PC-3 (cell line): Measurements from ENCODE around the gene SERPINB11. TPM values are rescaled to one million over a fixed set of nuclear protein-coding genes. Genes with fewer than 3 reads are reported as not detected.

Source experiments
- ATAC-seq: fragments of 200-7000 bp; cut with Tn5 transposase; 2 replicates; pipeline ENCODE4 v1.9.1; 2020; ENCODE audit warnings: mild to moderate bottlenecking, moderate library complexity
- BruUV-seq: library from RNA; stranded (reverse); fragments of 400-500 nt; replicated peaks from 2 replicates; lab custom pipeline; 2021; lab: Mats Ljungman, UMichigan
- CTCF ChIA-PET: fragments of 300-600 bp; sonication (Branson Sonifier 250); formaldehyde crosslinking; loops from one replicate; lab custom pipeline; 2022; ENCODE audit warnings: antibody characterized with exemption; lab: Charles Lee
- POLR2A ChIA-PET: fragments of 300-600 bp; sonication (Branson Sonifier 250); formaldehyde crosslinking; loops from one replicate; lab custom pipeline; 2022; ENCODE audit warnings: antibody characterized with exemption; ENCODE audit not compliant: unreplicated experiment; lab: Charles Lee
- DNase-seq: peaks from one replicate; pipeline ENCODE4 v3.0.0-alpha.2; 2015
- H2AFZ ChIP-seq: fragments of 300-600 bp; sonication (generic); 2 replicates; pipeline ENCODE4 v1.6.0; 2016; ENCODE audit warnings: antibody characterized with exemption, low read length
- H3F3A ChIP-seq: fragments of 300-600 bp; sonication (generic); one replicate; pipeline ENCODE4 v1.6.0; 2017; ENCODE audit warnings: antibody characterized with exemption, low read length, control low read depth, mild to moderate bottlenecking; ENCODE audit not compliant: unreplicated experiment
- H3K27ac ChIP-seq: fragments of 300-600 bp; sonication (generic); 2 replicates; pipeline ENCODE4 v1.5.1; 2016; ENCODE audit warnings: mild to moderate bottlenecking, low read length
- H3K27me3 ChIP-seq: fragments of 300-600 bp; sonication (generic); 2 replicates; pipeline ENCODE4 v1.6.1; 2016; ENCODE audit warnings: low read length, mixed read lengths
- H3K36me3 ChIP-seq: fragments of 300-600 bp; sonication (generic); 2 replicates; pipeline ENCODE4 v1.6.1; 2016; ENCODE audit warnings: low read depth, mixed run types, low read length, mixed read lengths
- H3K4me1 ChIP-seq: fragments of 300-600 bp; sonication (generic); 2 replicates; pipeline ENCODE4 v1.5.1; 2016; ENCODE audit warnings: low read length; ENCODE audit not compliant: insufficient read depth
- H3K4me2 ChIP-seq: fragments of 300-600 bp; sonication (generic); 2 replicates; pipeline ENCODE4 v1.6.0; 2016; ENCODE audit warnings: low read length
- H3K4me3 ChIP-seq: fragments of 300-600 bp; sonication (generic); 2 replicates; pipeline ENCODE4 v1.5.1; 2016; ENCODE audit warnings: mild to moderate bottlenecking, low read length, mixed read lengths
- H3K79me2 ChIP-seq: fragments of 300-600 bp; sonication (generic); 2 replicates; pipeline ENCODE4 v1.6.1; 2017; ENCODE audit warnings: low read length, mixed read lengths
- H3K9ac ChIP-seq: fragments of 300-600 bp; sonication (generic); 2 replicates; pipeline ENCODE4 v1.6.0; 2016; ENCODE audit warnings: mild to moderate bottlenecking, low read length
- H3K9me2 ChIP-seq: fragments of 300-600 bp; sonication (generic); replicated peaks from 2 replicates; pipeline ENCODE4 v1.6.1; 2016; ENCODE audit warnings: mixed run types, low read length, mixed read lengths
- H3K9me3 ChIP-seq: fragments of 300-600 bp; sonication (generic); 2 replicates; pipeline ENCODE4 v1.6.1; 2016; ENCODE audit warnings: low read length, mixed read lengths
- H4K20me1 ChIP-seq: fragments of 300-600 bp; sonication (generic); 2 replicates; pipeline ENCODE4 v1.6.1; 2016; ENCODE audit warnings: low read length, mixed read lengths
- CTCF ChIP-seq: fragments of 300-600 bp; sonication (generic); conservative IDR thresholded peaks from 2 replicates; pipeline ENCODE4 v1.5.1; 2017; ENCODE audit warnings: antibody characterized with exemption, low read depth, mild to moderate bottlenecking, low read length
- EZH2 ChIP-seq: fragments of 300-600 bp; sonication (generic); IDR thresholded peaks from one replicate; pipeline ENCODE4 v1.6.1; 2017; ENCODE audit warnings: antibody characterized with exemption, mild to moderate bottlenecking, low read length; ENCODE audit not compliant: unreplicated experiment
- EZH2phosphoT487 ChIP-seq: fragments of 300-600 bp; sonication (generic); IDR thresholded peaks from 2 replicates; pipeline ENCODE4 v1.6.1; 2018; ENCODE audit warnings: mild to moderate bottlenecking, antibody characterized with exemption, low read length, borderline replicate concordance
- intact Hi-C: fragments of 100-400 bp; cut with micrococcal nuclease; formaldehyde crosslinking; loops from 2 replicates; pipeline ENCODE4 v1.9.0; 2023
- total RNA-seq: library from RNA; depleted of rRNA; stranded (reverse); fragments of >200 nt; gene quantifications from 2 replicates; pipeline ENCODE4 v1.2.3, GENCODE V29; 2014

SERPINB11 gene
- total RNA-seq, 1 experiment from 2014 or later, result not detected

DNA sequence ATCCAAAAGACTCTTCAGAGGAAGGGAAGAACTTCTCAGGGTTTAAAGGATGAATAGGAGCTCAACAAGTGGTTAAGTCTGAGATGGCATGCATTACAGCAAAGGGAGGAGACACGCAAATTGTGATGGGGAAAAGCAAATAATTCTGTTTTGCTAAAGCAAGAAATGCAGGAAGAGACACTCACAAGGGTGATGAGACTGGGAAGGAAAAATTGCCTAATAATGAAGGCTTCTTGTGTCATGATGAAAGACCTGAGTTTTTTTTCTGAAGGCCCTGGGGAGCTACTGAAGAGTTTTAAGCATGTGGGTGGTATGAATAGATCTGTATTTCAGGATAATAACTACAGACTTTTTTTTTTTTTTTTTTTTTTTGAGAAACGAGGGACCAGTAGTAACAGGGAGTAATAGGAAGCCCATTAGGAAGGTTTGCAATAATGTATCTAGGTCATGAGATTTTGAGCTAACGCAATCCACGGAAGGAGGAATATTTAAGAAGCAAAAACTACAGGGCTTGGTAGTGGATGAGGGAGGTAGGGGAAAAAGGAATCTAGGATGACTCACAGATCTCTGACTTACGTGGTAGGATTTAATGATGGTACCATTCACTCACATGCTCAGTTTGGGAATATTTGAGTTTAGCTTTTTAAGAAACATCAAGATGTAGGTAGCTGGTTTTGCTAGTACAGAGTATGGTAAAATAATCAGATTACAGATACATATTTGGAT, 25.1 kb upstream of the SERPINB11 start:
- Histone ChIP-seq H3K4me2 (no peak overlapping the region), H3K79me2 (no peaks in the 10 kb centered on the region), H3K9ac (peak overlapping the region; percentile 57), H2AFZ (no peak overlapping the region), H3K9me3 (no peaks in the 10 kb centered on the region), H3F3A (peaks cover 15% of the 10 kb centered on the region), H4K20me1 (no peaks in the 10 kb centered on the region), H3K27ac (peak overlapping the region; percentile 73), H3K27me3 (no peaks in the 10 kb centered on the region), H3K9me2 (no peaks in the 10 kb centered on the region), H3K36me3 (no peaks in the 10 kb centered on the region), H3K4me3 (no peak overlapping the region), H3K4me1 (peaks cover 49% of the 10 kb centered on the region)
- ChIA-PET POLR2A (interaction anchor here (0.5 to 0.6 kb wide), 2 partner anchors 87 to 100 kb away, joined by 4 to 8 read pairs; no protein-coding TSS in a partner anchor), CTCF (interaction anchor here (0.5 to 1.2 kb wide), 4 partner anchors 64 to 159 kb away, joined by 3 to 12 read pairs (median 8); no protein-coding TSS in a partner anchor)
- DNase-seq (peak; percentile 50), ATAC-seq (no peak)
- intact Hi-C loops, result loop anchor here (1.0 kb wide), 1 partner anchor 70 kb away; no protein-coding TSS in a partner anchor
- no TSS peak for BruUV-seq
- TF ChIP-seq EZH2phosphoT487 (no peak), CTCF (no peak), EZH2 (no peak)

DNA sequence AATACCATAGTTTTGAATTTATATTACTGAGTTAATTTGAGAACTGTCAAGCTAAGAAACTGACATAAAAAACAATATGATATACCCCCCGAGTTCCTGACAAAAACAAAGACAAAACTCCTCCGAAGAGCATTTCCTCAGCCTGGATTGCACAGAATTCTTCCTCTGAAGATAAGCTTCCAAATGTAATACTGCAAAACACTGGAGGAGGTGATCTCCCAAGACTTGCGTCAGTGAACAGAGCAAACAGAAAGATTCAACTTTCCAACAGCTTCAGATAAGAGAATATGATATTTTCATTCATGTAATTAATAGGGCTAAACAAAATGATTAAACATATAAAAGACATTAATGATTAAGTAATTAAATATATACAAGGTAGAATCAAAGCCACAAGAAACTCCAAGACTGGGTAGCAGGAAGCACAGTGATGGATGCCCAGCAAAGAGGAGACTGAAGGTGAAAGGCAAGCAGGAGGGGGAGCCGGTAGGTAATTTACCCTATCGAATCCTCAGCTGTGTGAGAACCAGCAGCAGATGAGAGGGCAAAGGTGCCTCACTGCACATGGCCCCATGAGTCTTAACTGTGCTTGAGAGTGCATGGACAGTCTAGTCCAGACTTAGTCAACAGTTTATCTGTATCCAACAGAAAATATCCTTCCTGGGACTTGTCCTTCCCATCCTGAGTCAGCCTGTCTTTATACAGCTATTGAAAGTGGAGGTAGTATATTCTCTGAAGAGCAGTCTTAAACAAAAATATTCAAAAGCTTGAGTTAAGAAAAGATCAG, 22.7 kb upstream of the SERPINB11 start:
- Histone ChIP-seq H3K27ac (peak overlapping the region; percentile 100), H3K9me3 (no peaks in the 10 kb centered on the region), H3K4me2 (peak overlapping the region; percentile 52; the same call in 1 of the 2 replicates), H3K4me1 (peaks cover 67% of the 10 kb centered on the region), H4K20me1 (no peaks in the 10 kb centered on the region), H3K79me2 (no peaks in the 10 kb centered on the region), H3F3A (peaks cover 15% of the 10 kb centered on the region), H3K27me3 (no peaks in the 10 kb centered on the region), H3K4me3 (no peak overlapping the region), H2AFZ (no peak overlapping the region), H3K9me2 (no peaks in the 10 kb centered on the region), H3K9ac (peak overlapping the region; percentile 100), H3K36me3 (no peaks in the 10 kb centered on the region)
- ATAC-seq, result no peak
- ChIA-PET POLR2A (interaction anchor here (0.7 kb wide), 1 partner anchor 166 kb away, joined by 4 read pairs; no protein-coding TSS in a partner anchor), CTCF (interaction anchor here (0.9 to 1.0 kb wide), 2 partner anchors 62 to 169 kb away, joined by 6 read pairs; no protein-coding TSS in a partner anchor)
- no TSS peak for BruUV-seq
- intact Hi-C loops, result loop anchor here (2.0 to 5.0 kb wide), 3 partner anchors 97 to 153 kb away; partner anchors contain the start of gene SERPINB7
- no peak for DNase-seq
- TF ChIP-seq EZH2, result no peak
- no peak for TF ChIP-seq CTCF
- no peak for TF ChIP-seq EZH2phosphoT487
